ENCODE measurements around the gene NR2C1. TPM values are rescaled to one million over a fixed set of nuclear protein-coding genes. Genes with fewer than 3 reads are reported as not detected.

The NR2C1 gene
- total RNA-seq, 1 donor from 2014 or later: 39.3 TPM

DNA sequence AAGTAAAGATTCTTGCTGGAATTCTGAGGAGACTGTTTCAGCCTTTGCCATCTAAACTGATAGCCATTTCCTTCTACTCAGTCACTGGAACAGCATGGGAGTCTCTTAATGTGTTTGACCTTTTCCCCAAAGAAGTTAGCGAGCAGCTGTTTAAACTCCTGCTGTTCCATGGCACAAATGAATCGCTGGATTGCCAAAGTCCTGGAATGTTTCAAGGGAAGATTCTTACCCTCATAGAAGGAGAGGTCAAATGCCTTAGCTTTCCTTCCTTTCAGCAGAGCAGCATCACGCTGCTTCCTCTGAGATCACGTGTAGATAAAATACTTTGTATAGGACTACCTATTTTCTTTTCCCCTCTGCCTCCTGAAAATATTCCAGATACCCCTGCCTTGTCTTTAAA, 10.5 kb upstream of the NR2C1 start:
- TF ChIP-seq, protein P1, sequence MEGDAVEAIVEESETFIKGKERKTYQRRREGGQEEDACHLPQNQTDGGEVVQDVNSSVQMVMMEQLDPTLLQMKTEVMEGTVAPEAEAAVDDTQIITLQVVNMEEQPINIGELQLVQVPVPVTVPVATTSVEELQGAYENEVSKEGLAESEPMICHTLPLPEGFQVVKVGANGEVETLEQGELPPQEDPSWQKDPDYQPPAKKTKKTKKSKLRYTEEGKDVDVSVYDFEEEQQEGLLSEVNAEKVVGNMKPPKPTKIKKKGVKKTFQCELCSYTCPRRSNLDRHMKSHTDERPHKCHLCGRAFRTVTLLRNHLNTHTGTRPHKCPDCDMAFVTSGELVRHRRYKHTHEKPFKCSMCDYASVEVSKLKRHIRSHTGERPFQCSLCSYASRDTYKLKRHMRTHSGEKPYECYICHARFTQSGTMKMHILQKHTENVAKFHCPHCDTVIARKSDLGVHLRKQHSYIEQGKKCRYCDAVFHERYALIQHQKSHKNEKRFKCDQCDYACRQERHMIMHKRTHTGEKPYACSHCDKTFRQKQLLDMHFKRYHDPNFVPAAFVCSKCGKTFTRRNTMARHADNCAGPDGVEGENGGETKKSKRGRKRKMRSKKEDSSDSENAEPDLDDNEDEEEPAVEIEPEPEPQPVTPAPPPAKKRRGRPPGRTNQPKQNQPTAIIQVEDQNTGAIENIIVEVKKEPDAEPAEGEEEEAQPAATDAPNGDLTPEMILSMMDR (conservative IDR thresholded peaks at IDR 0.05): no peak
- H3K27ac Mint-ChIP-seq (ENCODE audit: unreplicated experiment): peak overlapping the region; percentile 84
- H3K36me3 Mint-ChIP-seq (ENCODE audit: low read depth): no peaks in the 10 kb centered on the region
- peak; percentile 2 for DNase-seq (ENCODE audit: low read depth, low spot score)
- H3K4me1 Mint-ChIP-seq: peaks cover 19% of the 10 kb centered on the region
- H3K4me3 Mint-ChIP-seq: peak overlapping the region; percentile 4
- no peaks in the 10 kb centered on the region for H3K9me3 Mint-ChIP-seq
- H3K27me3 Mint-ChIP-seq (ENCODE audit: low read depth): no peaks in the 10 kb centered on the region

DNA sequence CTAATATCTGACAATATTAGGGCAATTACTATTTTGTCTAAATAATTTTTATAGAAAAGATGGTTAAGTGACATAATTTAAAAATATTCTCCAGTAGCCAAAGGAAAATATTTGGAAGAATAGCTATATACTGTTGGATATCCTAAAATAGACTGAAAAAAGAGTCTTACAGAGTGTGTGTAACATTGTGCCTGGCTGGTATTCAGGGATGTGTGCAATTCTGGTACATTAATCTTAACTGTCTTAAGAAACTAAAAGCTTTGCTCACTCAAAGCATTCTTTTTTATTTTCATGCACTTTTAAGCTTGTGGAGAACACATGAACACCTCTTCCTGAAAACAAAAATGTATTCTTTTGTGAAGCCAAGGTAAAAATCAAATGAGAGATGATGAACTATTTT, 10.1 kb upstream of the NR2C1 start:
- H3K27ac Mint-ChIP-seq (ENCODE audit: unreplicated experiment): peak overlapping the region; percentile 84
- H3K4me1 Mint-ChIP-seq: peaks cover 19% of the 10 kb centered on the region
- H3K36me3 Mint-ChIP-seq (ENCODE audit: low read depth): no peaks in the 10 kb centered on the region
- H3K9me3 Mint-ChIP-seq: no peaks in the 10 kb centered on the region
- no peaks in the 10 kb centered on the region for H3K27me3 Mint-ChIP-seq (ENCODE audit: low read depth)
- peak overlapping the region; percentile 4 for H3K4me3 Mint-ChIP-seq
- no peak for DNase-seq (ENCODE audit: low read depth, low spot score)
- TF ChIP-seq, protein P1 (conservative IDR thresholded peaks at IDR 0.05): no peak

DNA sequence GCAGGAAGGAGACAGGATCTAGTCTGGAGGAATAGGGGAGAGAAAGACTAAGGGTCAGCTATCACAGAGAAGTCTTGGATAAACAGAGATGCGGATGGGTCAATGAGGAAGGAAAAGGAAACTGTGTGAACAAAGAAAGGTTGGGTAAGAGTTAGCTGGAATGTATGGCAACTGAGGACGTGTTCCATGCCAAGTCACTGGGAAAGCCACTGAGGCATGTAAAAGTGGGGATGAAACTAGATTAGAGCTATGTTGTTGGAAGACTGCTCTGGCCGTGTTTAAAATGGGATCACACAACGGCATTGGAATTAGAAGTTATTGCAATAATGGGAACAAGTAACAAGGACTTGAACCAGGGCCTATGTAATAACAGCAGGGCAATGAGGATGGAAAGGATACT, 3.9 kb upstream of the NR2C1 start:
- Mint-ChIP-seq H3K27me3 (ENCODE audit: low read depth) (no peaks in the 10 kb centered on the region), H3K4me1 (peaks cover 13% of the 10 kb centered on the region), H3K9me3 (no peaks in the 10 kb centered on the region), H3K36me3 (ENCODE audit: low read depth) (no peaks in the 10 kb centered on the region), H3K27ac (ENCODE audit: unreplicated experiment) (peak overlapping the region; percentile 2), H3K4me3 (peak overlapping the region; percentile 0)
- DNase-seq (ENCODE audit: low read depth, low spot score): no peak
- TF ChIP-seq, protein P1 (conservative IDR thresholded peaks at IDR 0.05): no peak

DNA sequence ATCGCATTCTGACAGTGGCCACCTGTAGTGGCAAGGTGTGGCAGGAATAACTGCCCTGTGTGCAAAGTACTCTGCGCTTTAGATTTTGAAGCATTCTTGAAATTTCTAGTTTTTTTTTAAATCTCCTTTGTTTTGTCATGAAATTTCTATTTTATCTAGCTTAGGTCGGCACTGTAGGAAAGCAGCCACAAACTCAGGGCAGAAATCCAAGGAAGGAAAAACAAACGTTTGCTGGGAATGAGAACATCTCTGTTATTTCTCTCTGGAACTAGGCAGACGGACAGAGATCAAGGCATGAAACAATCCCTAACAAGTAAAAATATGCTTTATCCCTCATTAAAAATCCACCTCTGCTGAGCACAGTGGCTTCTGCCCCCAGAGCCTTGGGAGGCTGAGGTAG, 1.3 kb upstream of the NR2C1 start:
- peaks cover 20% of the 10 kb centered on the region for H3K4me1 Mint-ChIP-seq
- DNase-seq (ENCODE audit: low read depth, low spot score): no peak
- peak overlapping the region; percentile 16 for H3K4me3 Mint-ChIP-seq
- H3K27me3 Mint-ChIP-seq (ENCODE audit: low read depth): no peaks in the 10 kb centered on the region
- no peak overlapping the region for H3K27ac Mint-ChIP-seq (ENCODE audit: unreplicated experiment)
- no peaks in the 10 kb centered on the region for H3K9me3 Mint-ChIP-seq
- TF ChIP-seq, protein P1 (conservative IDR thresholded peaks at IDR 0.05): no peak
- H3K36me3 Mint-ChIP-seq (ENCODE audit: low read depth): no peaks in the 10 kb centered on the region

DNA sequence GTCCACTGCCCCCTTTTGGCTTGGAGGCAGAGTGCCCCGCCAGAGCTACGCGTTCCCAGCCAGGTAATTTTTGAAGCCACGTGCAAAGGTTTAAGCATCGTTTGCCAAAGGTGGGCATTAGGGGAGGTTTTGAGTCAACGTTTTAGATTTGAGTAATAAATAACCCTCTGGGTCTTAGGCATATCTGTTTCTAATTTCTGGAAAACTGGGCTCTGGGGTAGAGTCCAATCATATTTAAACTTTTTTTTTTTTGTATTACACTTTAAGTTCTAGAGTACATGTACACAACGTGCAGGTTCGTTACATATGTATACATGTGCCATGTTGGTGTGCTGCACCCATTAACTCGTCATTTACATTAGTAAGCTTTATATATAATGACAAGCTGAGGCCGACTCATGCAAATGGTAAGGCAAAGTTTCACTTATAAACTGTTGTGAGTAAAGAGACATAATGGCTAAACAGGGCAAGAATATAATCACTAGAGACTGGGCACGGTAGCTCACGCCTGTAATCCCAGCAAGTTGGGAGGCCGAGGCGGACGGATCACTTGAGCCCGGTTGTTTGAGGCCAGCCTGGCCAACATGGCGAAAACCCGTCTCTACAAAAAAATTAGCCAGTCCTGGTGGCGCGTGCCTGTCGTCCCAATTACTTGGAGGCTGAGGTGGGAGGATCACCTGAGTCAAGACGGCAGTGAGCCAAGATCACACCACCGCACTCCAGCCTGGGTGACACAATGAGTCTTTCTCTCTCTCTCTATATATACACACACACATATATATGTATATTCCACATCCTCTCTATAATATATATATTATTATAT, 491 bp upstream of the NR2C1 start:
- TF ChIP-seq, protein P1 (conservative IDR thresholded peaks at IDR 0.05): peak; percentile 82
- Mint-ChIP-seq H3K36me3 (ENCODE audit: low read depth) (no peaks in the 10 kb centered on the region), H3K27ac (ENCODE audit: unreplicated experiment) (peak overlapping the region; percentile 98), H3K9me3 (no peaks in the 10 kb centered on the region), H3K4me3 (peak overlapping the region; percentile 97), H3K27me3 (ENCODE audit: low read depth) (no peaks in the 10 kb centered on the region), H3K4me1 (peaks cover 20% of the 10 kb centered on the region)
- DNase-seq (ENCODE audit: low read depth, low spot score): no peak

Measured in neural crest cell (in vitro differentiated cells).